Neural cell (in vitro differentiated cells): ENCODE results near the gene GJB3.

Source experiments
- CTCF ChIP-seq: fragments of 450-650 bp; IDR thresholded peaks from 2 replicates; pipeline ENCODE4 v1.5.1; 2014; ENCODE audit warnings: antibody characterized with exemption, mild to moderate bottlenecking, moderate library complexity; ENCODE audit not compliant: poor library complexity, severe bottlenecking
- POLR2AphosphoS5 ChIP-seq: IDR thresholded peaks from 2 replicates; pipeline ENCODE4 v1.6.1; 2012
- RAD21 ChIP-seq: fragments of 450-650 bp; conservative IDR thresholded peaks from 2 replicates; pipeline ENCODE4 v1.6.1; 2014; ENCODE audit warnings: antibody characterized with exemption, mild to moderate bottlenecking, moderate library complexity

- TF ChIP-seq RAD21 (no peak), CTCF (no peak), POLR2AphosphoS5 (no peak)
These were observed 904 bp downstream of the GJB3 start for GRCh38 chr1:34781844-34782391.
